ENCODE results near the gene THAP4.

The THAP4 gene, protein sequence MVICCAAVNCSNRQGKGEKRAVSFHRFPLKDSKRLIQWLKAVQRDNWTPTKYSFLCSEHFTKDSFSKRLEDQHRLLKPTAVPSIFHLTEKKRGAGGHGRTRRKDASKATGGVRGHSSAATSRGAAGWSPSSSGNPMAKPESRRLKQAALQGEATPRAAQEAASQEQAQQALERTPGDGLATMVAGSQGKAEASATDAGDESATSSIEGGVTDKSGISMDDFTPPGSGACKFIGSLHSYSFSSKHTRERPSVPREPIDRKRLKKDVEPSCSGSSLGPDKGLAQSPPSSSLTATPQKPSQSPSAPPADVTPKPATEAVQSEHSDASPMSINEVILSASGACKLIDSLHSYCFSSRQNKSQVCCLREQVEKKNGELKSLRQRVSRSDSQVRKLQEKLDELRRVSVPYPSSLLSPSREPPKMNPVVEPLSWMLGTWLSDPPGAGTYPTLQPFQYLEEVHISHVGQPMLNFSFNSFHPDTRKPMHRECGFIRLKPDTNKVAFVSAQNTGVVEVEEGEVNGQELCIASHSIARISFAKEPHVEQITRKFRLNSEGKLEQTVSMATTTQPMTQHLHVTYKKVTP

DNA sequence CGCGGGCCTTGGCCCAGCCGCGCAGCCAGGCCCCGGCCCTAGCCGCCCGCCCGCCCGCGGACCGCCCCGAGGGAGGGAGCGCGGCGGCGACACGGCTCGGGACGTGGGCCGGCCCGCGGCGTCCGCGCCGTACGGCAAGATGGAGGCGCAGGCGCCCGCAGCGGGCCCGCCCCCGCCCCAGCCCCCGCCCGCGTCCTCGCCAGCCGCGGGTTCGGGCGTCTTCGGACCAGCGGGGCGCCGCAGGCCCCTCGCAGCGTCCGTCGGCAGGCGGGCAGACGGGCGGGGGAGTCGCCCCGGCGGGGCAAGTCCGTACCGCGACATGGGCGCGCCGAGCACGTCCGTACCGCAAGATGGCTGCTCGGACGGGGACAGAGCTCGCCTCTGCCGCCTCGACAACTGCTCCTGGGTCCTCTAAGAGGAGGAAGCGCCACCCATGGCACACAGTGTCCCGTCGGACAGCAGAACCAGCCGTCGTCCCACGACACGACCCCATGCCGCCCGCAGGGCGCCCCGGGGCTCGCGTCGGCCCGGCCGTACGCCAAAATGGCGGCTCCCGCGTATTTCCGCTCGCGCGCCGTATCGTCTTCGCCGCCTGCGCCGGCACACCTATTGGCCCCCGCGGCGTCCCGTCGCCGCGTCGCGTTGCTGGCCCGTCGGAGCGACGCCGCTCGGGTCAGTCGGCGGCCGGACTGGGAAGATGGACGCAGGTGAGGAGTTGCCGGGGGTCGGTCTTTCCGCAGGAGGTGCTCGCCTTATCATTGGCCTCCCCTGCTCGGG, at the start of gene THAP4, which contains the start of gene ATG4B:
TSS of gene THAP4 (minus strand) at position 141 of the 777 bp plus-strand sequence. CDS start 141 bp downstream, outside the sequence.
TSS of gene ATG4B (plus strand) at position 676 of the 777 bp plus-strand sequence. CDS start at position 698, 22 bp downstream.
- peak; percentile 84 for DNase-seq

DNA sequence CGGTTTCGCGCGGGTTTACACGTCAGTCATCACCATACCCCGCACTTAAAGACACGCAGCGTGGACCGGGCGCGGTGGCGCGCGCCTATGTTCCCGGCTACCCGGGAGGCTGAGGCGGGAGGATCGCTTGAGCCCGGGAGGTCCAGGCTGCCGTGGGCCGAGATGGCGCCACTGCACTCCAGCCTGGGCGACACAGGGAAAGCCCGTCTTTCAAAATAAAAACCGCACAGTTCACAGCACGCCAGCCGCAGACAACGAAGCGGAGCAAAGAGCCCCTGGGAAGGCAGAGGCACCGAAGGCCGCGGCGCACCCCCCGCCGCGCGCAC, 49.3 kb upstream of the THAP4 start:
- no peak for DNase-seq

DNA sequence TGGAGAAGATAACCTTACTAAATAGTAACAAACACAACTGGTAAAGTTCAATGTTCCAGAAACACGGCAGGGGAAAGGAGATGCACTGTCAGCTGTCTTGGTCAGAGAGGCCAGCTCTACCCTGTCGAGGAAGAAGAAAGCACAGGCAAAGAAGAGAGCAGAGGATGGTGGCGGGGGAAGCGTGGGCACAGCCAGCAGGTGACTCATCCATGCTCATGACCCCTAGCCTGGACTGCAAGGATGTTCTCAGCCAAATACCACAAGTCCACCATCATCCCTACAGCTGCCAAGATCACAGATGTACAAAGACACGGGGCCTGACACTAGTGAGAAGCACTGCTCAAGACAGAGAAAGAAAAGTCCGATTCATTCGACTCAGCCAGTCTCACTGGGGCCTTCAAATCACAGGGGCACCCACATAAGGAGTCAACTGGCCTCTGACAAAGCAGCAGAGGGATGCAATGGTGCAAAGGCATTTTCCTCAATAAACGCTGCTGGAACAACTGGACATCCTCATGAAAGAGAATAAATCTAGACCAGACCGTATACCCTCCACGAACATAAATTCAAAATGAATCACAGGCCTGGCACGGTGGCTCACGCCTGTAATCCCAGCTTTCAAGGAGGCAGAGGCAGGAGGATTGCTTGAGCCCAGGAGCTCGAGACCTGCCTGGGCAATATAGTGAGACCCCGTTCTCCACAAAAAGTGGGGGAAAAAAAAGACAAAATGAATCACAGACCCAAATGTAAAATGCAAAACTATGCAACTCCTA, 44.1 kb upstream of the THAP4 start:
- no peak for DNase-seq

DNA sequence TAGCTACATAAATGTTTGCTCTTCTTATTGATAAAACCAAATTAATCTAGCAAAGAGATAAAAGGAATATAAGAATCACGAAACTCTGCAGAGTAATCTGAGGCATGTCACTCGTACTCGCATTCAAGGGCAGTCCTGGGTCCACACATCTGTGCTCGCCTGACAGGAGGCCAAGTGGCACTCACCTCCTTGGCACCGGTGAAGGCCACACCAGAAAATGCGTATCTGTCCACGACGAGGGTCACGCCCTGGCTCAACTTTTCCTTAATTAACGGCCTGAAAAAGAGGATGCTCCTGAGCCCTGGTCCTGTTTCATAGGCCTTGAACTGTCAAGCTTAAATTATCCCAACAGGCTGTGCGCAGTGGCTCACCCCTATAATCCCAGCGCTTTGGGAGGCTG, 43.1 kb upstream of the THAP4 start:
- no peak for DNase-seq

DNA sequence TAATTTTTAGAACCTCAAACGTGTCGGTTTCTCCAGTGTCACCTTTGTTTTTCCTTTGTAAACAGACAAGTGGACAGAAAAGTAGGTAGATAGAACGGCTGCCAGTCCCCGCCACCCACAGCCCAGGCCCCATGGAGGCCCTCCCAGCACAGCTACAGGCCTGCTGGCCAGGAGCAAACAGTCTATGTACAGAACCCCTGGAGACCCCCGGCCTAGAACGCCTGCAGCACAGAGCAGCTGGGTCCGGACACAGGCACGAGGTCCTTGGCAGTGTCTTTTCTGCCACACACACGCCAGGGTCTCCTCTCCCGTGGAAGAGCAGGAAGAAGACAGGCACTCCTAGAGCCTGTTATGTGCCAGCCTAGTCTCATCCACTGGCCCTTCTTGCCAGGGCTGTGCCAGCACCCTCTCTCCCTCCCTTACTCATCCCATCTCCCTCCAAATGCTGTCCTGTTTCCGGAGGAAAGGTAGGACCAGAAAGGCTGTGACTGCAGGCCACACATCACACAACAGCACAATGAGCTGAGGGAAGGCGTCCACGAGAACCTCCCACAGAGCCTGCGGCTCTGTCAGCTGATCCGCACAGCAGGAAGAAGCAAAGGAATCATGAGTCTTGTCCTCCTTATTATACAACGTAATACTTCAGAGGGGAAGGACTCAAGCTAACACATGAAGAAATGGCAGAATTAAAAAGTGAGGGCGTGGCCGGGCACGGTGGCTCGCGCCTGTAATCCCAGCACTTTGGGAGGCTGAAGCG, 42.0 kb upstream of the THAP4 start:
- DNase-seq: no peak

DNA sequence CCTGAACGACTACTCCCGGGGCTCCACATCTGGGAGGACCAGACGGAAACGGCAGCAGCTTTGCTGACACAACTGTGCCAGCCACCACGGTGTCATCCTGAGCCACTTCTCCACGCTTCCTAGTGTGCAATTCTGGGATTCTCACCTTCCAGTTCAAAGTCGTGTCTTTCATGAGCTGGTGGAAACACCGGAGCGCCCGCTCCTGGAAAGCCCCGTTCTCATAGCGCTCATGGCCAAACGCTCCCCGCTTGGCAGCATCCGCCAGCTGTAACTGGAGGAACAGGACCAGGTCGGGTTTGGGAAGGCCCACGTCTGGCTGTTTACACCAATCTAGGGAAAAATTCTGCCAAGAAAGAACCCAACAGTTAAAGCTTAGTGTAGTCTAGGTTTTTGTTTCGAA, 41.3 kb upstream of the THAP4 start:
- no peak for DNase-seq

DNA sequence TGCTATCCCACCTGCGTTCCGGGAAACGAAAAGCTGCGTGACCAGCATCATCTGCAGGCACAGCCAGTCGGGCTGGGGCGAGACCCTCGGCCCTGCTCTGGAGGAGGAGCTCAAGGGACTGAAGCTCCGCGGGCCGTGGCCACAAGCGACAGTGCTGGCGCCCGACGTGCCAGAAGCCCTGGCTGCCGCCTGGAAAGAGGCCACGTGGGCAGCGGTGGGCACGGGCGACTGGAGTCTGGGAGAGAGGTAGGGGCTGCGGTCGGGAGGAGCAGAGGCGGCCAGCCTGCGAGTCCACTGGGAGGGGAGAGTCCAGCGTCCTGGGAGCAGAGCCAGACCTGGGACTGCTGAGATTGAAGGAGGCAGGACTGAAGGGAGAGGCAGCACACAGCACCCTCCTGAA, 40.4 kb upstream of the THAP4 start:
- DNase-seq: no peak

DNA sequence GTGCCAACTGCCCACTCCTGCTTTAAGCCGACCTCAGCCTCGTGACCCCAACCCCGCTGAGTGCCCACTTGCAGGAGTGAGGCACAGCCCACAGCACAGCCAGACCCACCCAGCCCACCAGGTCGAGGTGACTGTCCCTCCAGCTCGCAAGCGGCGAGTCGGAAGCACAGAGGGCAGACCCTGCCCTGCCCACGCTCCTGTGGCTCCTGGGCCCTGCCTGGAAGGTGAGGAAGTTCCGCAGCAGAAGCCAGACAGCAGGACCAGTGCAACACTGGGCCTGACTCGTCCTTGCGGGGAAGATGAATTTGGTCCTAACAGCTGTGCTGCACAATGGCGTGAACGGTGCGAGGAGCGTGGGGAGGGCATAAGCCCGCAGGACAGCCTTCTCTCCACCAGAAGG, 39.7 kb upstream of the THAP4 start:
- no peak for DNase-seq

DNA sequence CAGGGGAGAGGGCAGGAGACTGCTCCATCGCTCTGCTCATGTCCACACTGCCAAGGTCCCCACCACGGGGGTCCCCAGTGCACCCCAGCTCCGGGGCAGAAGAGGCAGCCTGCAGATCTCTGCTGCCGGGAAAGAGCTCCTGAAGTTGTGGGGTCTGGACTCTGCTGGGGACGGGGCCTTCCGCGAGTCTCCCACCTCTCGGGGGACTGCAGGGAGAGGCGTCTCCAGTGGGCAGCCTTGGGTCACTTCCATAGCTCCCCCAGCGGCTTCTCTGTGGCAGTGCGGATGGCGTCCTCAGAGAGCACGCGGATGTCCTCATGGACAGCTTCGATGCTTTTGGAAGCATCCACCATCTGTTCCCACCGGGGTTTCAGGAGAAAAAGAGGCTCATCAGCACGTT, 38.9 kb upstream of the THAP4 start:
- no peak for DNase-seq

DNA sequence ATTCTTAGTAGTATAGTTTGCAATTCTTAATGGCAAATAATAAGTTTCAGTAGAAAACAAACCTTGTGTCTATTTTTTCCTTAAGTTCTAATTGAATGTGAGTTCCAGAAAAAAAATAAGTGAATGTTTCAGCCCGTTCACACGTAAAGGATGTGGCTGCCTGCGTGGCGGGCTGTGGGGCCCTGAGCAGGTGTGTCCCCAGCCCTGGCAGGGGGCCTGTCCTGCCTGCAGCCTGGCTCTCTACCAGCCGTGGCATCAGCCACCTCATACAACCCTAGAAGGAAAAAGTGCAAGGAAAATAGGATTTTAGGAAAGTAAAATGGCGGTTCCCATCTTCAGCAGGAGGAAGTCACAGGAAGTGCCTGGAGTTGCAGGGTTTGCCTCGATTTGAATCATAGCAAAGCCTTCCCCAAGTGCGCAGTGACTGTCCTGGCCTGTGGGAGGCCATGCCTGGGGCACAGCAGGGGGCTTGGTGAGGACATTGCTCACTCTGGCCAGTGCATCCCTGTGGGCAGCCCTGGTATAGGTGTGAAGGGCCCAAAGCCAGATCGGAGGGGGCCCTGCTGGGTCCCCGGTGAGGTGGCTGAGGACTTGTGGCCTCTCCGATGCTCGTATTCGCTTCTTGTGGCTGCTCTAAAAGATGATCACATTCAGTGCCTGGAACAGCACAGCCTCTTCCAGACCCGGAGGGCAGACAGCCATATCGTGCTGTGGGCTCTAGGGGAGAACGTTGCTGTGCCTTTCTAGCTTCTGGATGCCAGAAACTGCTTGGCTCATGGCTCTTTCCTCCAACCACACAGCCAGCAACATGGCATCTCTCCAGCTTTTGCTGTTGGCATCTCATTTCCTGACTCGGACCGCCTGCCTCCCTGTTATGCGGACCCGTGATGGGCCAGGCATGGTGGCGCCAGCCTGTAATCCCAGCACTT, 37.1 kb upstream of the THAP4 start:
- DNase-seq: no peak

DNA sequence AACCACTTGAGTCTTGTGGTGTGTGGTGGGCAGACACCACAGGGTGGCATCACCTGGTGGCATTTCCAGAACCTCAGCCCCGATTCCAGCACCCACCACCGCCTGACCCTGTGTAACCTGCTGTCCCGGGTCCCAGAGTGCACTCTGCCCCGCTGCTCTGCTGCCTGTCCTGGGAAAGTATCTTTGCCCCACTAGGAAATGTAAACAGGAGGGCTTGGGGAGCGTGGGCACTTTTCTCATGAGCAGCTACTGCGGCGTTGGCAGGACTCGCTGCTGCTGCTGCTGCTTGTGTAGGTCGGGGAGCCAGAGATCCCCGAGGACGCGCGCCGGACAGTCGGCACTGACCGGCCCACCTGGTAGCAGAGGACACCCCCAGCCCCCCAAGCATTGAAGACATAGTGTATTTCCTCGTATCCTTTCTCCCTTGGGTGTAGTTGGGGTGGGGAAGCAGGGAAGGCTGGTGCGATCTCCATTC, 36.3 kb upstream of the THAP4 start:
- DNase-seq: no peak

DNA sequence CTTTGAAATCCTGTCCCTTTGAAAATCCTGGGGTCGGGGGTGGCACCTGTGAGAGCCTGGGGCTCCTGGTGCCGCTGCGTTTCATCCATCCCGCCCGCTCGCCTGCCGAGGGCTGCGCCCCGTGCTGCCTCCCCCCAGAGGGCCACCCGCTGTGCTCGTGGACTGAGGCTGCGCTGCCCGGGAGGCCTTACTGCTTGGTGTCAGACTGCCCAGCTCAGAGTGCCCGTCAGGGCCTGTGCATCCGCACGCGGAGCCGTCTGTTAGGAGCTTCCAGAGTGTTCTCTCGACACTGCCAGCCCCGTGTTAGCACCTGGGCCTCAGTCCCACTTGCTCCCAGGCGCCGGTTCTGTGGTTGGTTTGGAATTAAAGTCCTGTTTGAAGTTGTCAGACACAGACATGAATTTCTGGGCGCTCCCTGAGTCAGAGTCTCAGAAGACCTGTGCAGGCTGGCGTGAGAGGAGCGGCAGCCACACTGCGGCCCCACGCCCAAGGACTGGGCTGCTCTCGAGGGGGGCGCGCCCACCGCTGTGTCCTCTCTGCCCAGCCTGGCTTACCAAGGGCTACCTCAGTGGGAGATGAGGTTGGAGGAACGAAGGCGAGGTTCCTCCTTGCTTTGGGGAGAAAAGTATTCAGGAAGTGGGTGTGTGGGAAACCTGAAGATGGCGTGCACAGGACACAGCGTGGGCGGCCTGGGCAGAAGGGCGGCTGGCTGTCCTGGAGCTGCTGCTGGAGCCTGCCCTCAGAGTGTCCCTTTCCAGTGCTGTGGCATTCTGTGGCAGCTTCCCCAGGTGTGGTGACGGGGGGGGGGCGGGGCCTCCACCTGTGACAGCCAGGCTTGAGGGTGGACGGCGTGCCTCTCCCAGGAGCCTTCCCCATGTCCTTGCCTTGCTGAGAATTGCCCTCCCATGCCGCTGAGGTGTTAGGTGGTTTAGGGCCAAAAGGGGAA, 35.6 kb upstream of the THAP4 start:
- DNase-seq: no peak

DNA sequence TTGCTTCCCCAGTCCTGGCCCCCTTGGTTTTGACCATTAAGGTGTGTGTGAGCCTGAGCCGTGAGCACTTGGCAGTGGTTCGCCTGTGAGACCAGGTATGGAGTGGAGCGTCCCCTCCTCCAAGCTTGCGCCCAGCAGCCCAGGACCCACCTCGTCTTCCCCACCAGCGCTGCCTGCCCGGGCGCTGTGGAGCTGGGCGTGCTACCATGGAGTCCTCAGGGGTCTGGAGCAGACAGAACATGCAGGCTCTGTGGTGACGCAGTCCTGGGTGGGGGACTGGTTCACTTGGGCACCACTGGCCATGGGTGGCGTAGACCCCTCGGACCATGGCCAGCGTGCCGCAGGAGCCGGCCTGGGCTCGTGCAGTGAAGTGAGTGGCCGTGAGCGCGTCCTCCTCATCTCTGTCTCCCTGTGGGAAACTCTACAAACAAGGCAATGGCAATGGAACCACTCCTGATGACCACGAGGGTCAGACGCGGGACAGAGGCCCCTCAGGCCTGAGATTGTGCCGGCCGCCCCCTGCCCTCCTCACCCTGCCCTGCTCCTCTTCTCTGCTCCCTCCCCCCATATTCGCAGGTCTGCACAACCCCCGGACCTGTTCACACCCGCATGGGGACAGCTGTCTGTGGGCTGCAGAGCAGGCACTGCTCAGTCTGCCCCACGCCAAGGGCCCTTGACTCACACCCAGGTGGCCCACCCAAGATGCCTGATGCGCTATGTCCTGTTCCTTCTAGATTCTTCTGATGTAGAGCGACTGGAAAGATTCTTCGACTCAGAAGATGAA, 34.7 kb upstream of the THAP4 start:
- no peak for DNase-seq

DNA sequence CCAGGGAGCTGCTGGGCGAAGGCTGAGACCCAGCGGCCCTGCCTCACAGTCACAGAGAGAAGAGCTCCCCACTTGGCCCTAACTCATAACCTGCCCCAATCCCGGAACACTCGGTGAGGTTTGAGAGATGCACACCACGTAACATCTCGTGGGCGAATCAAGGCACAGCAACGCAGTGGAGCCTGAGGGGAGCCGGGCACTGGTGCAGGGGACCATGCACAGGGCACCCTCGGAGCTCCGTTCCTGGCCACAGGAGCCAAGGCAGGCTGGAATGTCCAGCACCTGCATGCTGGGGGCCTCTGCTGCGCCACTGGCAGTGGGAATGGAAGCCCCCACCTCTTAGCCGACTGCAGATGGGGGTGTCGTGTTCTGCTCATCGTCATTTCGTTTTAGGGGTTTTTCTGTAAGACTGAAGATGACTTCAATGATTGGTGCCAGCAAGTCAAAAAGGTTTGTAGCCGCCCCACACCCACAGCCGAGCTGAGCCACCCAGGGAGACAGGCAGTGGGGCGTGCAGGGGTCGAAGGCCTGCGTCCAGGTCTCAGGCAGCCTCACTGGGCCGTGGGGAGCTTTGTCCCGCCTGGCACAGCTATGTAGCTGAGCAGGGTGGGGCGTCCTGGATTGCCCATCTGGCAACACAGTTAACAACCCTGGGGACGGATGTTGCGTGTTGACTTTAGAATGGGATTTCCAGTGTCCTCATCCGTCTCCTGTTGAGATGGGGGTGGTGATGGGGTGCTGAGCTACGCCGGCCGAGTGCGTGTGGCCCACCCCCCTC, 33.6 kb upstream of the THAP4 start:
- no peak for DNase-seq

DNA sequence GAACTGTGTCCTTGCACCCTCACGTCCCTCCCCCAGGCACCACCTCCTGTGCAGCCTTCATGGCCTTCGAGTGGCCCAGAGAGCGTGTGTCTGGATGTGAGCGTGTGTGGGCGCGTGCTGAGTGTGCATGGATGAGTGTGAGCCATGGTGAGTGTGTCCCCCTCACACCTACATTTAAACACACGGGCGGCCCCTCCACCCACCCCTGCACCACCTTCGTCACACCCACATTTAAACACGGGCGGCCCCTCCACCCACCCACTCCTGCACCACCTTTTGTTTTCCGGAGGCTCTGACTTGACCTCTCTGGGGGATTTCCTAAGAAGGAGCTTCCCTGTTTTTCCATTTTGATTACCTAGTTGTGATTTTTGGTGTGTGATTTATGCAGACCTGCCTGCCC, 31.9 kb upstream of the THAP4 start:
- no peak for DNase-seq

DNA sequence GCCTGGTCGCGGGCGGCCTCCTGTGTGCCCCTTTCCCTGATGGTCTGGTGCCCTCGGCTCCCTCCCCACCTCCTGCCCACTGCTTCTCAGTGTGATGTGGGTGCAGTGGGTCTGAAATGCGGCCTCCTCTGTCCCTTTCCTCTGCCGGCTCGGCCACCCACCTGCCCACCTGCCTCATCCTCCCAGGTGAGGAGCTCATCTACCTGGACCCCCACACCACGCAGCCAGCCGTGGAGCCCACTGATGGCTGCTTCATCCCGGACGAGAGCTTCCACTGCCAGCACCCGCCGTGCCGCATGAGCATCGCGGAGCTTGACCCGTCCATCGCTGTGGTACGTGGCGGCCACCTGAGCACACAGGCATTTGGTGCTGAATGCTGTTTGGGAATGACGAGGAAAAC, 31.4 kb upstream of the THAP4 start:
- no peak for DNase-seq

DNA sequence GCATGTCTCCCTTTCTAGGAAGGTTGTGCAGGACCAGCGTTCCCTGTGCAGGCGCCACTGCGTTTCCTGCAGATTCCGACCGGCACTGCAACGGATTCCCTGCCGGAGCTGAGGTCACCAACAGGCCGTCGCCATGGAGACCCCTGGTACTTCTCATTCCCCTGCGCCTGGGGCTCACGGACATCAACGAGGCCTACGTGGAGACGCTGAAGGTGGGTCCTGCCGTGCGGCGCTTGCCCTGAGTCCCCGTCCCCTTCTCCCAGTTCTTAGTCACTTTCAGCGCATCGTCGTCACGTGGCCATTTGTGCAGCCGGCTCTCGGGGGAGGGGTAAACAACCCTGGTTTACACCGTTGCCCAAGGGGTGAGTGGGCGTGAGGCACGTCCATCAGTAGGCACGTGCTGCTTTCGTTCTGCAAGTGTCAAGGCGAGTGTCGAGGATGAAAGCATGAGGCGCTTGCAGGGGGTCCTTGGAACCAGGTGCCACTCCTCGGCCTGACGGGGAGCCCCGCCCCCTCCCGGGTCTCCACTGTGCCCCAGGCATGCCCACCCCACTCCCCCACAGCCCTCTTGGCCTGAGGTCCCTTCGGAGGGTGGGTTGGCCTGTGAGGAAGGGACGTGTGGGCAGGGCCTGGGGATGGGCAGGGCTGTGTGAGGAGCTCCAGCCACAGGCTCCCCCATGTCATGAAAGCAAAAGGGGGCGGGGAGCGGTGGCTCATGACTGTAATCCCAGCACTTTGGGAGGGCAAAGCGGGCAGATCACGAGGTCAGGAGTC, 29.9 kb upstream of the THAP4 start:
- DNase-seq: no peak

Measured in NCI-H510A treated with DMSO at 0.1 percent for 48 hours (cell line).